Adrenal gland (tissue), 5 donors: ENCODE data around the gene FAM83C.

ENCODE experiments used
- POLR2A ChIP-seq, 2 donors: fragments of 450-650 bp; IDR thresholded peaks; one replicate each; pipeline ENCODE4 v1.6.1; 2017; ENCODE audit warnings: antibody characterized with exemption in 2 of 2, mild to moderate bottlenecking in 2 of 2, moderate library complexity in 1 of 2
- TF ChIP-seq, protein P1 (sequence below), 6 experiments: fragments of 450-650 bp in 4 of 6; fragments of 200-600 bp in 2 of 6; sonication (generic) in 1 of 6; IDR thresholded peaks; 1 replicate in 5 of 6; 2 replicates in 1 of 6; pipeline versions ENCODE4 v1.5.1 to v1.8.0; 2016 to 2021; ENCODE audit warnings: antibody characterized with exemption in 6 of 6, mild to moderate bottlenecking in 2 of 6, moderate library complexity in 1 of 6
- donor health status: DM: no; HTN: no; CAD: no.

DNA sequence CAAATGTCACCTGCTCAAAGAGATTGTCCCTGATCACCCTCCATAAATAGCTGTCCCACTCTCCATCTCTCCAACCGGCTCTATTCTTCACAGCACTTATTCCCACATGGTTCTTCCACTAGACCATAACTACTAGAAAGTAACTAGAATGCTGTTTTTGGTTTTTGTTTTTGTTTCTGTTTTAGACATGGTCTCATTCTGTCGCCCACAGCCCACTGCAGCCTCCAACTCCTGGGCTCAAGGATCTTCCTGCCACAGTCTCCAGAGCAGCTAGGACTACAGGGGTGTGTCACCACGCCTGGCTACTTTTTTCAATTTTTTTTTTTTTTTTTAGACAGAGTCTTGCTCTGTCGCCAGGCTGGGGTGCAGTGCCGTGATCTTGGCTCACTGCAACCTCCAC, 53.5 kb downstream of the FAM83C start:
- TF ChIP-seq, protein P1, sequence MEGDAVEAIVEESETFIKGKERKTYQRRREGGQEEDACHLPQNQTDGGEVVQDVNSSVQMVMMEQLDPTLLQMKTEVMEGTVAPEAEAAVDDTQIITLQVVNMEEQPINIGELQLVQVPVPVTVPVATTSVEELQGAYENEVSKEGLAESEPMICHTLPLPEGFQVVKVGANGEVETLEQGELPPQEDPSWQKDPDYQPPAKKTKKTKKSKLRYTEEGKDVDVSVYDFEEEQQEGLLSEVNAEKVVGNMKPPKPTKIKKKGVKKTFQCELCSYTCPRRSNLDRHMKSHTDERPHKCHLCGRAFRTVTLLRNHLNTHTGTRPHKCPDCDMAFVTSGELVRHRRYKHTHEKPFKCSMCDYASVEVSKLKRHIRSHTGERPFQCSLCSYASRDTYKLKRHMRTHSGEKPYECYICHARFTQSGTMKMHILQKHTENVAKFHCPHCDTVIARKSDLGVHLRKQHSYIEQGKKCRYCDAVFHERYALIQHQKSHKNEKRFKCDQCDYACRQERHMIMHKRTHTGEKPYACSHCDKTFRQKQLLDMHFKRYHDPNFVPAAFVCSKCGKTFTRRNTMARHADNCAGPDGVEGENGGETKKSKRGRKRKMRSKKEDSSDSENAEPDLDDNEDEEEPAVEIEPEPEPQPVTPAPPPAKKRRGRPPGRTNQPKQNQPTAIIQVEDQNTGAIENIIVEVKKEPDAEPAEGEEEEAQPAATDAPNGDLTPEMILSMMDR (IDR thresholded peaks at IDR 0.05), result no peak
- no peak for TF ChIP-seq POLR2A (IDR thresholded peaks at IDR 0.05)
